H4 (cell line): ENCODE measurements around the gene PPP3CA. TPM values are rescaled to one million over a fixed set of nuclear protein-coding genes. Genes with fewer than 3 reads are reported as not detected.

ENCODE experiments used
- DNase-seq: peaks from one replicate; pipeline ENCODE4 v3.0.0-alpha.2; 2015; ENCODE audit warnings: low spot score
- total RNA-seq: library from RNA; depleted of rRNA; stranded (reverse); fragments of >200 nt; shearing (Covaris generic); gene quantifications from 2 replicates; pipeline ENCODE4 v1.2.3, GENCODE V29; 2014

PPP3CA gene
- total RNA-seq, 1 experiment from 2014 or later = 36.8 TPM

DNA sequence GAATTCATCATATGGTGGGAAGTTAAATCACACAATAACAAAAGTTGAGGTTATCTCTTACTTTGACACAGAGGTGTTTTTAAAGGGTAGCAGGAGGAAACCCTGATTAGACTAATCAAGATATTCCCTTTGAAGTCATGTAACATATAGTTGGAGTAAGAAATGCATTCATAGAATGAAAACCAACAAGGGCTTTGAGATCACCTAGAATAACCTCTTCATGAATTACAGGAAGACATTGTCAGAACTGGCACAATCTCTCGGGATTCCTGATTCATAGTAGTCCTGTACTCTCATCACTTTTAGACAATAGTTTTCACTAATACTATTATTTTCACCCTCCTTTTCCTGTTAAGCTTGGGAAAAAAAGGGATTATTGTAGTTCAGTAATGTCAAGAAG is 170.2 kb downstream of the PPP3CA start:
- no peak for DNase-seq

DNA sequence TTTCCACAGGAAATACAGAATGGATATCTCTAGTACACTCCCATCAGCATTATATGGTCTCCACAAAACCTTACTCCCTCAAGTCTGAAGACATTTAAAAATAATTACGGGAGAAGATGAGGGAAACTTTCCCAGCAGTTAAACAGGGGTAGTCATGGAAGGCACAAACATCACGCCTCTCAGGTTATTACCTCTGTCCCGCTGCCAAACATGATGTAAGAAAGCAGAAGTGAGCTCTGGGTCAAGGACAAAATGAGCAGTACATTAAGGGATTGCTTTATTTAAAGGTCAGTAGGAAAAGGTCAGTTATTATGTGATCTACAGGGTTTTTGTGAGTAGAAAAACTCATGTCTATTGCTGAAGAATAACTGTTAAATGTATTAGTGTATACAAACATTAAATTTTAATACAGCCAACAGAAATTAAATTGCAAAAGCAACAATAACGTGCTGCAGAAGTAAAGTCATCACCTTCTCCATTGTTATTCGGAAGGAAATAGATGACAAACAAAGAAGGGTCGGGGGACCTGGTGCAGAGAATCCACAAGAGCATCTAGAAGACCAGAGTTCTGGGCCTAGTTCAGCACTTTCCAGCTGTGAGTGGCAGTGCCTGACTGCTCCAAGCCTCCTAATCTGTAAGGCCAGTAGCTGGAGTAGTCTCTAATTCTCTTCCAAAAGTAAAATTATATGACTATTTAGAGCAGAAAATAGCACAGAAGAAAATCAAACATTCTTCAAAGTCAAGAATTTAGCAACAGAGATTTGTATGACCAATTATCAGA is 171.2 kb downstream of the PPP3CA start:
- DNase-seq = no peak

DNA sequence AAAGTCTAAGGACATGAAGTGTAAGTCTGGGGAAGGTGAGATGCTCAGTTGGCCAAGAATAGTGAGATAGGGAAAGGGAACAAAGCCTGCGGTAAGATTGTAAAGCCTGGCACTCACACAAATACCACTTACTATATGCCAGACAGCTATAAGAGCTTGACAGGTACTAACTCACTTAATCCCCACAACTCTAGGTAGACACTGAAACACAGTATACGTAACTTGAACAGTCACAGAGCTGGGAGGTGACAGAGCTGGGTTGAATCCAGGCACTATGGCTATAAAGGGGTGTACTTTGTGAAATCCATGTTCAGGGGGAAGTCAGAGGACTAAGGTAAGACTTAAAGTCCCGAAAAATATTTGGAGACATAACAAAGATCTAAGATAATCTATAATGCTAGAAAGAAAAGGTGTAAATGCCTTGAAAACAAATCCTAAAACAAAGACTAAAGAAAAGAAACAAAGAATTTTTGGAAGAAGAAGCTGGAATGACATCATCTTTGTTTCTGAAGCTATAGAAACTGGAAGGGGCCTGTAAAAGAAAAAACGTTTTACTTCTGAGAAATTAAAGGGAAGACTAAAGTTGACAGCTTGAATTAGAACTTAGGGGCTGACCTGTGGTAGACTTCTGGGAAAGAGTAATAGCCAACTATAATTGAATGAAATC is 172.5 kb downstream of the PPP3CA start:
- DNase-seq = no peak

GRCh38 chr4:101172369-101172768 is 175.0 kb downstream of the PPP3CA start:
- no peak for DNase-seq

DNA sequence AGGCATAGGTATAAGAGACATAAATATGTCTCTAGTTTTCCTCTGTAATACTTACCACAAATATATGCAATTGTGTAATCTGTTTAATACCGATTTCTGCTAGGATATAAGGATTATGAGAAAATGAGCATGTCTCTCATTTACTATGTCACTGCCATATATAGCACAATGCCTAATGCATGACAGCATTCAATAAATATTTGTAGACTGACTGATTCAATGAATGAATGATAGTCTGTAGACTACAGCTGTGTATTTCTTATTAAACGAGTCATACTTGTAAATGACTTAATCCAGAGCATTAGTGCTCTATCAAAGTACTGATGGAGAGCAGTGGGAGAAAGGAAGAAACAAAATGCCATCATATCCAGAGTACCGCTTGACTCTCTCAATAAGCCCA is 175.6 kb downstream of the PPP3CA start:
- no peak for DNase-seq

DNA sequence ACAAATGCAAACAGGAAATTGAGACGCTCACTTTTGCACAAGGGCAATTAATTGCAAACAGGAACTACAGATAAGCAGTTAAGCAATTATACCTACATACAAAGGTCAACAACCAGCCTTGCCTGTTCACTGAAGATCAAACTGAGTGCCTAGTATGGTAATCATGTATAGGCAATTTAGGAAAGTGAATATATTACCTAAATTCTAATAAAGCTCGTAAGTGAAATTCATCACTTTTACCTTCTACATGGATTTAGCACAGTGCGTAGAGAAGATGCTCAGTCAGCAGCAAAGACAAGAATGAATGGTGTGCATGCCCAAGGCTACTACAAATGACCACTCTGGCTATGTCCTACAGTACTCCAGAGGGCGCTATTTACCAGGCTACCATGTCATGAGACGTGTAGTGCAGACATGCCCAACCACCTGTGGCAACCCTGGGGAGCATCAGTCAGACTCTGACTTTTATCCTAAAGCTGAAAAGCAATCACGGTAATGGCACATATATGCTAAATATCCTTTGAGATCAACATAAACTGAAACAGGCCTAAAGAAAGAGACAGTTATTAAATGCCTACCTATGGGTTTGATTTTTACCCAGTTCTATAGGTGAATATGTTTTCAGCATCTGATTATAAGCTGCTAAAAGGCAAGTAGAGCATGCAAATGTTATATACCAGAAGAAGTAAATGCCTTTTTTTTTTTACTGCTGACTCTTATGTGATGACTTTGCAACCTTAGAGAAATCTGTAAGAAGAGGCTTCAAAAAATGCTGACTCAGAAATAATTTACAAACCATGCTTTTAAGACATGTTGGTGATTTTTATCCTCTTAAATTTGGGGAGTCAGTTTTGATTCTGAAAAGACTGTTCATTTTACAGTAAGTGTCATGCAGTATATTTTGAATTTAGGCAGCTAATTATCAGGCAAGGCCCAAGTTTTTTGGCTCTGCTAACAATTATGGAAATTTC is 178.0 kb downstream of the PPP3CA start:
- peak; percentile 60 for DNase-seq

GRCh38 chr4:101163936-101164335 is 183.4 kb downstream of the PPP3CA start:
- DNase-seq = no peak

- no peak for DNase-seq
Measured at GRCh38 chr4:101162990-101163380, 184.3 kb downstream of the PPP3CA start.

DNA sequence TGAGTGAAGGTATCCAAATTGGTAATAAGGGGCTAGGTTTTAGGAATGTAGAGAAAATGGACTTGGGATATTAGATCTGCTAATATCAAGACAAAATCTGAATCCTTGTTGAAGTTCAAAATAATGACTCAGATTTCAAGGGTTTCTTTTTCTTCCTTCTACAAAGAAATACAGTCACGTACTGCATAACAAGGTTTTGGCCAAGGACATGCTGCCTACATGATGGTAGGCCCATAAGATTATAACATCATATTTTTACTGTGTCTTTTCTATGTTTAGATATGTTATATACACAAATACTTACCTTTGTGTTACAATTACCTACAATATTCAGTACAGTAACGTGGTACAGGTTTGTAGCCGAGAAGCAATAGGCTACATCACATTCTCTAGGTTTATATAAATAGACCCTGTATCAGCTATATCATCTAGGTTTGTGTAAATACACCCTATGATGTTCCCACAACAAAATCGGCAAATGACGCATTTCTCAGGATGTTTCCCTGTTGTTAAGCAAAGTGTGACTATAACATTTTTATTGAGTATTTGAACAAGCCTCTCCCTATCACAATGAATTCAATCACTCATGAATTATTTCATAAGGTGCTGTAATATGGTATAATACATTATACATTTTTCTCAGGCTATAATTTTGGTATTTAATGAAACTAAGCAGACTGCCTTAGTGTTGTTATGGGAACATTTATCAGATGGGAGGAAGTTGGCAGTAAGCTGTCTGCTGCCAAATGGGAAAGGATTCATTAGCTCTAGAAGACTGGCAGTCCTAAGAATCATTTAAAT is 186.3 kb downstream of the PPP3CA start:
- DNase-seq = no peak

GRCh38 chr4:101158507-101158906 is 188.8 kb downstream of the PPP3CA start:
- no peak for DNase-seq

DNA sequence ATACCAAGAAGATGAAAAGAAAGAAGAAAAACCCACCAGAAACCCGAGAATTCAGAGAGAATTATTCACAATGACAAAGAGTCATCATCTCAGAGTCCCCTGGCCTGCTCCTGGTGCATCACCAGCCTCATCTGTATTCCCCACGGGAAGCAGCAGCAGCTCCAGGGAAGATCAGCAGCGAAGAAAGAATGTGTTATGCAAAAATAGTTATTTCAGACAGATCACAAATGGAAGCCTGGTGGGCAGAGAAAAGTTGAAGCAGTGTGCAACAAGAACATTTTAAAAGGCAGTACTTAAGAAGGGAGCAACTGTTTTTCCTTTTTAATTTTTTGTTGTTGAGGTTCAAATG is 189.2 kb downstream of the PPP3CA start:
- no peak for DNase-seq

- no peak for DNase-seq
Measured at GRCh38 chr4:101157415-101158133, 189.8 kb downstream of the PPP3CA start.

DNA sequence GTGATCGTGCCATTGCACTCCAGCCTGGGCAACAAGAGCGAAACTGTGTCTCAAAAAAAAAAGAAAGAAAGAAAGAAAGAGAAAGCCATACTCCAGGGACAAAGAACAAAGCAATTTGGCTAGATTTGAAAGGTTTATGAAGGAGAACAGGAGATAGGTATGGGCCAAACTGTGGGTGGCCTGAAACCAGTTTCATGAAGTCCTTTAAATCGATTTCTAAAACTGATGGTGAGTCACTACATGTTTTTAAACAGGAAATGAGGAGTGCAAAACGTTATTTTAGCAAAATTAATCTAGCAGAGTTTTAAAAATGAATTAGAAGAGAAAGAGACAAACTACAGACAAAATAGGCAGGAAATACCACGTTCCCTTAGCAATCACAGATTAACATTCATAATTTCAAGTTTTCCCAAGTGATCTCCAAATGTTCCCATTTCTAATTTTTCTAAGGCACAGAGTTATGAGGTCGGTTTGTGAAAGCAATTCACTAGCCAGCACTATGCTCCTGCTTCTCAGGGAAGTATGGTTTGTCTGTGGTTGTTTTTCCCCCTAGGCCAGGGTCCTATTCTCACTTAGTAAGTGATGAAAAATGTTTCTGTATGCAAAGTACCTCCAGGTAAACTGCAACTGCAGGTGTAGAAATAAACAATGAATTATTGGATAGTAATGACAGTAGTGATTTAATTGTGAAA is 190.6 kb downstream of the PPP3CA start:
- DNase-seq = no peak

DNA sequence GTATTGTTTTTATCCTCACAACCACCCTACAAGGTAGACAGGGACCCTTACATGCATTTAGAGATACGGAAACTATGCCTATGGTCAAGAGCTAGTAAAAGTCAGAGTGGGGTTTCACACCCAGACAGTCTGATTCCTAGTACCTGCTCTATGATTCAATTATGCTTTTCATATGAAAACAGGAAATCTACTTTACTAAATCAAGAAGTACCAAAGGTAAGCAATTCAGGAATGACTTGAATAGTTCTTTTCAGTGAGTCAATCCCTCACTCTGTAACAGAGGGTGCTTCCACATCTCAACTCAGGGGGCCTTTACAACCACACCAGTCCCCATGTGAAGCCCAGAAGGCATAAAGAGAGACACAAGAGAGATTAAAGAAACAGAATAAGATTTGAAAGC is 191.4 kb downstream of the PPP3CA start:
- no peak for DNase-seq

- peak; percentile 59 for DNase-seq
Measured at GRCh38 chr4:101155368-101155767, 192.0 kb downstream of the PPP3CA start.

DNA sequence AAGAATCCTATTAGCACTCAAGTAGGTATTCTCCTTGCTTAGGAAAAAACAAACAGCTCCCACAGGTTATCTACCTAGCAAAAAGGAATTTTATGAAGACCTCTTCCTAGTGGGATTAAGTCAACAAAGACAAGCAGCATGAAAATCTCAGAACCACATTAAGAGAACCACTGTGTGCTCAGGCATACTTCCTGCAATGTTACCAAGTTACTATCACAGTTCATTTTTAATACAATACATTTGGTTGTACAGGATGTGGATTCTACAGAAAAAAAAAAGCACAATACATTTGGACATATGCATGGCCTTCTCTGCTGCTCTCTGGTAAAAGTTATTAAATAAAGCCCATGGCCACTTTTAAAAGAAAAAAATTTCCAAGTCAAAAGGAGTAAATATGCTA is 193.7 kb downstream of the PPP3CA start:
- DNase-seq = no peak

DNA sequence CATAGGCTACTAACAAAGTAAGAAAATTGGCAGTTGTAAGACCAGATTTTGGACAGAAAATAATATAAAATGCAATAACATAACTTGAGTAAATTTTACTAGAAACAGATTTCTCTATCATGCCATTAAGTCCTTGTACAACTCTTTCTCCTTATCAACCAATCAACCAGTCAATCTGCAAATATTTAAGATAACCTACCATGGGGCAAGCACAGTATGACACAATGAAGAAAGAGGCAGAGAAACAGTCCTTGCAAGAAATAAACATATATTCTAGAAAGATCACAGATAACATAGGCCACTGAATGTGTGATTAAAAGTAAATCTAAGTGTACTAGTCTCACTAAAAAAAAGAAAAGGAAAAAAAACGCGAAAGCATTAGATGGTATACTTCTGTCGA is 194.8 kb downstream of the PPP3CA start:
- DNase-seq = no peak

GRCh38 chr4:101148551-101148950 is 198.8 kb downstream of the PPP3CA start:
- no peak for DNase-seq

DNA sequence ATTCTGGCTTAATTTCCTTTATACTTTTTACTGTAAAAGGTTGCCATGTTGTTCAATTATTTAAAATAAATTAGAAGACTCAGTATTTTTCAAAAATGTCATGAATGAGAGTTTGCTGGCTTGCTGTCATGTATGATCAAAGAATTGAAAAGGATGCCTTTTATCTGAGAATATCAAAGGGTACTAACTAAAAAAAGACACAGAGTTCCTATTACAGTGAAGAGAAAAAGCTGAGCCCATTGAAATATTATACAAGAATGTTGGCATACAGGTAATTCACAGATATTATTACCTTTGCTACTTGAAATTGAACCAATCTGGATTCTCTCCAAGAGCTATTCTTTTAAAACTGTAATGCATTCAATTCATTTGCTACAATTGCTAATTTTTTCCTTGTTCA is 200.0 kb downstream of the PPP3CA start:
- DNase-seq = no peak

DNA sequence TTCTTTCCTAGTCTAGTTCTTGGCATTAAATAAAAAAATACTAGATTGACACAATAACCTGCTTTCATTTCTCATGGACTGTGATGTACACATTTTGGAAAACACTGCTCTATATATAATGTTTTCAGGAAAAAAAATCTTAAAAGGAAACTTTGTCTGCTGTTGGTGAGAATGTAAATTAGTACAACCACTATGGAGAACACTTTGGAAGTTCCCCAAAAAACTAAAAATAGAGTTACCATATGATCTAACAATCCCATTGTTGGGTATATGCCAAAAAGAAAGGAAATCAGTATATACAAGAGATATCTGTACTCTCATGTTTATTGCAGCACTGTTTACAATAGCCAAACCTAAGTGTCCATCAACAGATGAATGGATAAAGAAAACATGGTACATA is 202.3 kb downstream of the PPP3CA start:
- no peak for DNase-seq
